HG02938 (cell line): Measurements from ENCODE around the gene KCNH1.
A peak's percentile ranks its signal among the peaks of the same experiment; 100 is the strongest.

Experiments used
- ATAC-seq: cut with Tn5 transposase; IDR thresholded peaks from one replicate; pipeline ENCODE4 v1.9.1; 2021; ENCODE audit warnings: mild to moderate bottlenecking, moderate library complexity; ENCODE audit not compliant: unreplicated experiment

Gene KCNH1

GRCh38 chr1:210730023-210730422 is 403.9 kb downstream of the KCNH1 start:
- no peak for ATAC-seq

DNA sequence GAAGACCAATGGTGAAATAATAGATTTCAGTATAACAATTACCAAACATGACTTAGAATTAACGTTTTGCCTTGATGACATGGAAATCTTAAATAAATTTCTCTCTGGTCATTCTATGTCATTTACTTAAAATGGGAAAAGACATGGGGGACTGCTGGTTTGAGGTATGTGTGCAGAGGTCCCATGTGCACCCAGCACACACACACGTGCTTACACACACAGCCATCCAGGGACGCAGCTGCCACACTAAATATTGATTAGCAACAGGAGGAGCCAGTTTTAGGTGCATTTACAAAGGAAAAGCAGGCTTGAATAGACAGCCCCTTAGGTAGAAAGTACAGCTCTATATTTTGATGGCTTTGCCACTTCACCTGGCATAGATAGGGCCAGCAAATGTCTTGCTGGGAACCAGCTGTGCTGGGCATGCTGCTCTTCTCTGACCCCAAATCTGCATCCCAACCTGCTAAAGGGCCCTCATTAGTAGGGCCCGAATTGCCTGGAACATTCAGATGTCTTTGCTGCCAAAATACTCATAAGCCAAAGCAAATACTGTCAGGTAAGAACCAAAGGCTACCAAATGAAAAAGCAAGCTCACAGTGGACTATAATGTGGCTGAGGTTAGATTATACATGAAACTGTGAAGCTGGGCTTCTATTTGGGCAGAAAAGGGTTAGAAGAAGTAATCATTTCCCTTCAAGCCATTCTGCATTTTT is 405.4 kb downstream of the KCNH1 start:
- ATAC-seq, result no peak

DNA sequence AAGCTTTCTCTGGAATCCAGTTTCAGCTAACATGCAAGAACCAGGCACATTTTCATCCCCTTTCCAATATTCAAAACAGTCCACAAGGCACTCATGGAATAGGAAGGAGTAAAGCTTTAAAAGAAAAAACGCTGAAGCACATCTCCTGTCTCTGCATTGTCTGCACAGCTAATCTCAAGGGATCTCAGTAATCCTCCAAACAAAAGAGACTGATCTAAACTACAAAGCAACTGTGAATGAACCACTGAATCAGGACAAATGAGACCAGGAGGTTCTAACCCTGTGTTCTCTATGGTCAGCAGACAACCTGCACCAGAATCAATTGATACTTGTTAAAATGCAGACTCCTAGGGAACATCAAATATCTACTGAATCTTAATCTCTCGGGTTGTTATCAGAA is 406.2 kb downstream of the KCNH1 start:
- no peak for ATAC-seq

GRCh38 chr1:210726621-210727020 is 407.3 kb downstream of the KCNH1 start:
- ATAC-seq, result peak; percentile 47

DNA sequence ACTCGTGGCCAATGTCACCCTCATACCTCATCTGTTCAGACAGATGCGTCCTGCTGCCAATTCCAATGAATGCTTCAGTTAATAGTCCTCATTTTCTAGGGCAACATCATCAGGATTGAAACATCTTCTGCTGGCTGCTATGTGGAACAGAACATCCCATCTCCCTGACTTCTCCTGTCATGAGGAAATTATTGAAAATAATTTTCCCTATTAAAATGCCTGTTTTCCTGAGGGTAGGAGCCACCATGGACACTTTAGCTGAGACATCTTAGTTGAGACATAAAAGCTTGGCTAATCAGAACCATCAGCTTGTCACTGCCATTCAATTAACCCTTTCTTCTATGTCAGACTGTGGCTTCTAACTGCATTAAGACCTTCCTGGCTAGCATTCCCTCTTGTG is 409.2 kb downstream of the KCNH1 start:
- no peak for ATAC-seq

DNA sequence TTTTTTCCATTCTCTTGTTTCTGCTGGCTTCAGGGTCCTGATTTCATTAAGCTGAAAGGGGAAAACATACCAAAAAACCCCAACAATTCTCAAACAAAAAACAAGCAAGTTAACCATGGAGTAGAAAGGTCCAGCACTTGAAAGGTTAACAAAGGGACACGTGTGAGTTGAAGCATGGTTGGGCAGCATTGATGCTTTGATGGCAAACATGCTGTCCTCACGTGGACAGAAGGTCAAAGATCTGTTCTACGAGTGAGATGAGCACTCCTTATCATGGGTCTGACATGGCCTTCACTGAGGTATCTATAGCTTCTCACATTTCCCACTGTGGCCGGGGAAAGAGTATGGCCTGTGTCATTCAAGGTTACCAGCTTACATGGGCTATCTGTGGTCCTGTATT is 410.3 kb downstream of the KCNH1 start:
- no peak for ATAC-seq

GRCh38 chr1:210722410-210723081 is 411.4 kb downstream of the KCNH1 start:
- no peak for ATAC-seq

GRCh38 chr1:210715072-210715471 is 418.9 kb downstream of the KCNH1 start:
- no peak for ATAC-seq

DNA sequence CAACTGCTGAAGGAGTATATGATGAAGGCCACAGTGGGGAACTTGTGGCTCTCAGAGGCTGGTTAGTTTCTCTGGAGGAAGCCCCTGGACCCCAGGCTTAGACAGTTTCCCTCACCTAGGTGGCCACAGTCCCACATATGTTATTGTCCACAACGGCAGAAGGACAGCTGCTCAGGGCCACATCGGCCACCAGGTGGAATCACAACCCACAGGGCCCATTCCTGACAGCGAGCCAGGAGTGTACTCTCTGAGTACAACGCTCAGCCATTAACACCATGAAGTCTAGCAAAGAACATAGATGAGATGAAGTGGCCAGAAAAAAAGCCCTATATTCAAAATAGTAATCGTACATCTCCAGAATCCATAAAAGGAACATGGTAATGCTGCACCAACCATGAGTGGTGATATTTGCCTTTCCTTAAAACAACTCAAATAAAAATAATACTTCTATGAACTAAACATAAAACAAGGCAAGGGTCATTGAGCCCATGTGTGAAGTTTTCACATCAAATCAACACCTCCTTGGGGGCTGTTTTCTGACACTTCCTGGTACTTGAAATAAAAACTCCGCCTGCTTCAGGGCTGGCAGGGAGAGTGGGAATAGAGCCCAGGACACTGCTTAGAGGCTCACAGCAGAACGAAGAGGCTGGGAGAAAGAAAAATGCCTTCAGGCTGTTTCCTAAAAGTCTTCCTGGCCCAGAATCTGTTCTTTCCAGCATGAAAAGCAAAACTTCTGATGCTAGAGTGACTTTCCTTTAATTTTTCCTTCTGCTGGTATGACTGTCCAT is 421.9 kb downstream of the KCNH1 start:
- ATAC-seq, result no peak

DNA sequence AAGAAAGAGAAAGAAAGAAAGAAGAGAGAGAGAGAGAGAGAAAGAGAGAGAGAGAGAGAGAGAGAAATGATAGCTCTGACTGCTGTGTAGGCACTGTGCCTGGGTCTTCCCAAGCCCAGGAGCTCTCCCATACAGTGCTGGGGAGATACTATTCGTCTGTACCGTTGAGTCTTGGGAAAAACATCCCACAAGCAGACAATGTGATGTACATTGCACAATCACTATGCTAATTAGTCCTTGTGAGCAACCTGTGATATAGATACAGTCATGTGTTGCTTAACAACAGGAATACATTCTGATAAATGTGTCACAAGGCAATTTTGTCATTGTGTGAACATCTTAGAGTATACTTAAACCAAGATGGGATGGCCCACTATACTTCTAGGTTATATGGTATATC is 424.2 kb downstream of the KCNH1 start:
- no peak for ATAC-seq

DNA sequence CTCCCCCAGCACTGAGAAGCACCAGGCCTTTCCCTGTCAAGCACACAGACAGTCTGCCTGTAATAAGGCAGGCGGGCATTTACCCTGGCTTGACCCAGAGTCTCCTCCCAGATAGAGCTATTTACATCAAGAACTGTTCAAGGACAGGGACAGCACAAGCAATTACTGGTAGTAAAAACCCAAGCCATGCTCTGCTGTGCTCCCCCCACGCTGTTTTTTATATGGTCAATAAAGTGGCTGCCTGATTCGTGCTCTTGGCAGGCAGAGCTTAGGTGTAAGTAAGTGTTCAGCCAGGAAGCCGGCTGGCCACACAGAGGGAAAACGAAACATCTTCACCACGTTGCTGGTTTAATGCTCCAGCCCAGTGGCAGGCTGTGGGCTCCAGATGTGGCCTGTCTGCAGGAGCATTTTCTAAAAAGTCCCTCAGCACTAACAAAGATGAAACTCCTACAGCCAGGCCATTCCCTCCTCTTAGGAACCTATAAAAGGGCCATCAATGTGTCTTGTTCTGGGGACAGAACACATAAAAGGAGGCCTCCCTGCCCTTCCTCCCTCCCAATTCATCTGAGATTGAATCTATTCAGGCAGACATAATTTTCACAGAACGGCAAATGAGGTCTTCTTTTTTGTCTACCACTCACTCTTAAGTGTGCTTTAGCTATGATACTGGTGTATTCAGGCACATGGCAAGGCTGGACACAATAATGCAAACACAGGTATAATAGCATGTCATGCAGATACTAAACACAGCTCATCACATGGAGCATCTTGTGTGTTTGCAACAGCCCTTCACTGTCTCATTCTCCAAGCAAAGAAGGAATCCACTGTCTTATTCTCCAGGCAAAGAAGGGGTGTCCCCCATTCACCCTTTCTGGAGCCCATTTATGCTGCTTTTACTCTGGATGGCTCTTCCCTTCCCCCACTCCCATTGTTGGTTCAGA is 426.4 kb downstream of the KCNH1 start:
- ATAC-seq, result no peak

DNA sequence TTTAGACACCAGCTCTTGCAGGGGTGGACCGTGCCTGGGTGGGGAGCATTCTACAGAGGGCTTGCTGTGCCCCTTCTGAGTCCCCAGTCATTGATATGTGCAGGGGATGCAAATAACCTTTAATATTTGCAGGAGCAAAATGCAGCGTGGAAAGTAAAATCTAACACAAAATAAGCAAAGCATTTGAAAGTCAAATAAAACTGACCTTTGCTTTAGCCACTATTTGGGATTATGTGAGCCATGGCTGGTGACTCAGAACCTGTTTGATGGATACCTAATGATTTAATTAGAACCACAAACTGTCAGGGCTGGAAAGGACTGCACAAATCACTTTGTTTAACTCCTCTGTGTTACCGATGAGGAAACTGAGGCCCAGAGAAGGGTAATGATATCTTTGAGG is 427.7 kb downstream of the KCNH1 start:
- ATAC-seq, result no peak

DNA sequence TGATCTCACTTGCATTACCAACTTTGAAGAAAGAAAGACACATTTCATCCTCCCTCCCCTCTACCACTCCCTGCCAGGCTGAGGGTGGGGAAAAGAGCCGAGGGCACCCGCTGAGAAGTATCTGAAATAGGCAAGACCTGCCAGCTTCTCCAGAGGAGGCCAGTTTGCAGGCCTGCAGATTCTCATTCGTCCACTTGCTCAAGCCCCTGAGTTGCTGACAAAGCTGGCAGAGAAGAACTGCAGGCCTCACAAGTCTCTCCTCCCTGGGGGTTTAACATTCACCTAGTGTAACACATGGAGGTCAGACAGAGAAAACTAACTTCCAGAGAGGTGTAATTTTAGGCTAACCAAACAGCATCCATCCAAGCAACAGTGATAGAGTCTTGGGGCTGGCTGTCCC is 428.9 kb downstream of the KCNH1 start:
- no peak for ATAC-seq

- no peak for ATAC-seq
Measured at GRCh38 chr1:210703593-210703992, 430.4 kb downstream of the KCNH1 start.

GRCh38 chr1:210702506-210702905 is 431.4 kb downstream of the KCNH1 start:
- ATAC-seq, result no peak

- ATAC-seq, result no peak
Measured at GRCh38 chr1:210700511-210700910, 433.4 kb downstream of the KCNH1 start.

GRCh38 chr1:210700083-210700482 is 433.9 kb downstream of the KCNH1 start:
- ATAC-seq, result no peak

DNA sequence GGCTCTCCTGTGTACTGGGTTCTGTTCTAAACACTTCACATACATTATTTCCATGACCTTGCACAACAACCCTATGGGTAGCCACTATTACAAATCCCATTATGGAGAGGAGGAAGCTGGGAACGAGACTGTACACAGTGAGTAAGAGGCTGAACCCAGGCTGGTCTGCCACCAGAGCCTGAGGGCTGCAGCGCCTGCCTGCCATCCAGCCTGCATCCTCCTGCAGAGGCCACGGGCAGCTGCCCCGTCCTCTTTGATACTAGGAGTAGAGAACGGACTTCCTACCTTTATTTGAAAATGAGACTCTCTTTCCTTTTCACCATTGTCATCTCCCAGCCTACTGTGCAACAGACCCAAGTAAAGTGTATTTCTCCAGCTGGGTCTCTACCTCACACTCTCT is 435.3 kb downstream of the KCNH1 start:
- ATAC-seq, result no peak

- no peak for ATAC-seq
Measured at GRCh38 chr1:210697185-210697584, 436.8 kb downstream of the KCNH1 start.

GRCh38 chr1:210696709-210697108 is 437.2 kb downstream of the KCNH1 start:
- ATAC-seq, result peak; percentile 97

- ATAC-seq, result no peak
Measured at GRCh38 chr1:210695026-210695425, 438.9 kb downstream of the KCNH1 start.
